ENCODE measurements around the gene NTHL1. TPM values are rescaled to one million over a fixed set of nuclear protein-coding genes. Genes with fewer than 3 reads are reported as not detected.

Gene NTHL1
- total RNA-seq, 1 experiment from 2014 or later, result 52.0 TPM

- Histone ChIP-seq H4K20me1 (ENCODE audit: control insufficient read depth, insufficient read depth, insufficient read length) (no peaks in the 10 kb centered on the region), H2BK12ac (ENCODE audit: insufficient read length, low read depth, low read length) (no peak overlapping the region), H2AFZ (ENCODE audit: low read length) (no peak overlapping the region), H3K4me1 (ENCODE audit: insufficient read depth, low read length) (no peaks in the 10 kb centered on the region), H3K9me3 (ENCODE audit: control insufficient read depth, low read depth, low read length) (no peaks in the 10 kb centered on the region), H3K56ac (ENCODE audit: insufficient read length, low read depth, low read length) (no peak overlapping the region), H3K4me2 (ENCODE audit: insufficient read depth, insufficient read length, low read length) (no peak overlapping the region), H3K27me3 (ENCODE audit: insufficient read depth, low read length) (no peaks in the 10 kb centered on the region), H2AK5ac (ENCODE audit: insufficient read length, low read length) (no peak overlapping the region), H3K9ac (ENCODE audit: extremely low read depth, insufficient read length, low read length) (no peak overlapping the region), H3K18ac (ENCODE audit: insufficient read length, low read depth, low read length) (no peak overlapping the region), H2BK5ac (ENCODE audit: insufficient read length, low read length) (no peak overlapping the region), H3K79me1 (ENCODE audit: insufficient read depth, low read depth, low read length, poor library complexity, severe bottlenecking) (peaks cover 3% of the 10 kb centered on the region), H2BK20ac (ENCODE audit: low read depth, low read length, poor library complexity, severe bottlenecking) (no peak overlapping the region), H3K79me2 (ENCODE audit: insufficient read depth, low read length) (no peaks in the 10 kb centered on the region), H3K4ac (ENCODE audit: low read depth, low read length) (no peak overlapping the region), H3K23me2 (ENCODE audit: insufficient read length, low read depth, low read length, poor library complexity, severe bottlenecking) (no peaks in the 10 kb centered on the region), H3K27ac (ENCODE audit: insufficient read length, low read depth, low read length) (no peak overlapping the region), H2BK120ac (ENCODE audit: low read depth, low read length, poor library complexity, severe bottlenecking) (no peak overlapping the region), H4K8ac (replicated peaks; ENCODE audit: insufficient read length, low read depth, low read length) (no peak overlapping the region), H3T11ph (ENCODE audit: low read length) (no peak overlapping the region), H4K91ac (ENCODE audit: insufficient read length, low read depth, low read length) (no peak overlapping the region), H3K14ac (ENCODE audit: insufficient read depth, low read length) (no peak overlapping the region), H2BK15ac (ENCODE audit: low read depth, low read length) (no peak overlapping the region), H4K5ac (ENCODE audit: insufficient read length, low read depth, low read length) (no peak overlapping the region), H3K23ac (ENCODE audit: insufficient read length, low read depth, low read length) (no peak overlapping the region)
- TF ChIP-seq CTCF (conservative IDR thresholded peaks at IDR 0.05), result no peak
- Mint-ChIP-seq H3K9me3 (no peaks in the 10 kb centered on the region), H3K4me3 (no peak overlapping the region), H3K36me3 (ENCODE audit: insufficient read depth in 1 of 3, low read depth in 3 of 3) (peaks cover 18 to 48% (median 44%) of the 10 kb centered on the region in 3 experiments), H3K27ac (no peak overlapping the region; a peak in 1 of 7 replicates), H3K4me1 (no peaks in the 10 kb centered on the region), H3K27me3 (ENCODE audit: low read depth) (peaks cover 5% of the 10 kb centered on the region; the same call in 1 of the 2 replicates)
- no CpG with 5 or more reads among the region's 27 CpGs for WGBS (ENCODE audit: extremely low coverage, insufficient read length, low lambda C conversion rate)
- DNase-seq, result no peak
Measured at GRCh38 chr16:1998360-1998835, 49.2 kb downstream of the NTHL1 start.
